A549 (cell line): ENCODE results near the gene XRCC1.

Experiments used
- CTCF ChIP-seq: fragments of >200 bp; sonication (Bioruptor Twin); formaldehyde crosslinking; IDR thresholded peaks from 3 replicates; pipeline ENCODE4 v1.5.1; 2016
- FOSL2 ChIP-seq, 2 experiments: fragments of 450-650 bp in 1 of 2; fragments of >200 bp in 1 of 2; sonication (Bioruptor Twin) in 1 of 2; formaldehyde crosslinking; IDR thresholded peaks; 2 replicates each; pipeline versions ENCODE4 v1.5.0 to v1.6.1; 2016 to 2020; ENCODE audit warnings: mild to moderate bottlenecking in 1 of 2, moderate library complexity in 1 of 2
- MAX ChIP-seq: IDR thresholded peaks from 2 replicates; pipeline ENCODE4 v1.6.1; 2012
- POLR2A ChIP-seq: IDR thresholded peaks from 2 replicates; pipeline ENCODE4 v1.6.1; 2012; ENCODE audit warnings: mild to moderate bottlenecking, low read length
- REST ChIP-seq: fragments of 200-600 bp; sonication (generic); IDR thresholded peaks from 2 replicates; pipeline ENCODE4 v1.6.1; 2016; ENCODE audit warnings: antibody characterized with exemption, mild to moderate bottlenecking, moderate library complexity
- RFX5 ChIP-seq: fragments of 450-650 bp; IDR thresholded peaks from 2 replicates; pipeline ENCODE4 v1.7.1; 2014; ENCODE audit warnings: antibody characterized with exemption, mild to moderate bottlenecking, moderate library complexity
- SMC3 ChIP-seq: fragments of >200 bp; sonication (Bioruptor Twin); formaldehyde crosslinking; IDR thresholded peaks from 3 replicates; pipeline ENCODE4 v1.6.1; 2018; ENCODE audit warnings: inconsistent platforms

DNA sequence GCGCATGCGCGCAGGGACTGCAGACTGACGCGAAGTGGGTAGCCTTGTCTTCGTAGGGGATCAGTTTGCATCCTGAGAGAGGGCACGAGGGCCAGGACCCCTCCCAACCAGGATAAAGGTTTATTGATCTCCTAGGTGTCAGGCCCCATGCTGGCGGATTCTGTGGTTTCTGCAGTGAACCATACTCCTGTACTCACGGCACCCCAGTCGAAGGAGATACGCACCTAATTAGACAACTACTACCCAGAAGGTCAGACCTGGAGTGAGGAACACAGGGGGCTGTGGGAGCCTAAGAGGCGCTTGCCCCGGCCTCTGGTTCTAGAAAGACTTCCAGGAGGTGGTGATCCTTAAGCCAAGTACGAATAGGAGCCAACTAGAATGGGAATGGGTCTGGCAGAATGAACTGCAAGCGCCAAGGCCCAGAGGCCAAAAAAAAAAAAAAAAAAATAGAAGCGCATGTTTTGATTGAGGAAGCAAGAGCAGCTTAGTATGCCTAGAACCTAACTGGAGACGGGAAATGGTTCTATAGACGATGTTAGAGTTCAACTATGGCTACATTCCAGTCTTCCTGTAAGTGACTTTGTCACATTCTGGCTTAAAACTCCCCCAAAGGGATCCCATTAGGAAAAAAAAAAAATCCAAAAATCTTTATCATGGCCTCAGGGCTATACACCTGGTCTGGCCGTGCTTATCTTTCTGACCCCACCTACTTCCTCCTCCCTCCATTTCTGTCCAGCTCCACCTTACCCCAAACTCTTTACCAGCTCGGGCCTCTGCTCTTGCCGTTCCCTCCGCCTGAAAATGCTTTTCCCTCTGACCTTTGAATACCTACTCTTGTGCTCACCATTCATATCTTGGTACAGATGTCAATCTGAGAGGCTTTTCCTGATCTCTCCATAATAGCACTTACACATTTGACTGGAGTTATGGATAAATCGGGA, 45.0 kb upstream of the XRCC1 start:
- no peak for TF ChIP-seq FOSL2 (IDR thresholded peaks at IDR 0.05)
- TF ChIP-seq FOSL2 (CRISPR knock-in tag; IDR thresholded peaks at IDR 0.05), result no peak
- TF ChIP-seq CTCF, result no peak
- TF ChIP-seq POLR2A, result no peak
- no peak for TF ChIP-seq REST
- TF ChIP-seq RFX5, result no peak
- no peak for TF ChIP-seq MAX
- no peak for TF ChIP-seq SMC3
